CD4-positive, alpha-beta T cell treated with Interleukin-6 for 4 hours (primary cell): ENCODE results near the gene HMCN2.

Experiments
- DNase-seq: peaks from one replicate; pipeline ENCODE4 v3.0.0-alpha.2; 2020; ENCODE audit warnings: mixed read lengths

Gene HMCN2

DNA sequence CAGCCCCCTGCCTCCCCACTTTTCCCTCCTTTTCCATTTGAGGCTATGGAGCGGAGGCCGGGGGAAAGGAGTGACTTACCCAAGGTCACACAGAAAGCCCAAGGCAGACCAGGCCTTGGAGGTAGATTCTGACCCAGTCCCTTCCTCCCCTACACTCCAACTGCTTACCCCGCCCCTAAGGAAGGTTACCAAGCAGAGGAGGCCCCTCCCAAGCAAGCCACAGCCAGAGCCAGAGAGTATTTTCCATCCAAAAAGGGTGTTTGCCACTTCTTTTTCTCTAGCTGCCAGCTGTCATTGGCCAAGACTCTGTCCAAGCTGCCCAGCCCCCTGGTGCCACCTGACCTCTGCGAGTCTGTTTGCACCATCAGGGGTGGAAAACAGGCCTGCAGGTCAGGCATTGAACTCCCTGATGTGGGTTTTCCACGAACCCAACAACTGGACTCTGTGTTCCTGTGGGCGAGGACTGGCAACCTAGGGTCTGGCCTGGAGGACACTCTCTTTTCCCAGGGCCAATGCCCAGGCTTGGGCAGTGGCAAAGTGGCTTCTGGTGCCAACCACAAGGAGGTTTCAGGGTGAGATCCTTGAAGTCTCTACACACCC, 172.9 kb downstream of the HMCN2 start:
- no peak for DNase-seq

DNA sequence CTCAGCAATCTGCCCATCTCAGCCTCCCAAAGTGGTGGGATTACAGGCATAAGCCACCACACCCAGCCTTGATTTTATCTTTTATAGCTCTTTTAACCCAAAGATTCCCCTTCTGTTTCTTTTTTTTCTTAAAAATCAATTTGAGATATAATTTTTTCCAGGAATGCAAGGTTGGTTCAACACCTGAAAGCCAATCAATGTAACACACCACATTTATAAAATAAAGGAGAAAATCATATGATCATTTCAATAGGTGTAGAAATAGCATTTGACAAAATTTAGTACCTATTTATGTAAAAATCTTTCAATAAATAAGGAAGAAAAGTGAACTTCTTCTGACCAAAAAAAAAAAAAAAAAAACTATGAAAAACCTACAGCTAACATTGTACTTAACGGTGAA, 175.5 kb downstream of the HMCN2 start:
- DNase-seq, result no peak

DNA sequence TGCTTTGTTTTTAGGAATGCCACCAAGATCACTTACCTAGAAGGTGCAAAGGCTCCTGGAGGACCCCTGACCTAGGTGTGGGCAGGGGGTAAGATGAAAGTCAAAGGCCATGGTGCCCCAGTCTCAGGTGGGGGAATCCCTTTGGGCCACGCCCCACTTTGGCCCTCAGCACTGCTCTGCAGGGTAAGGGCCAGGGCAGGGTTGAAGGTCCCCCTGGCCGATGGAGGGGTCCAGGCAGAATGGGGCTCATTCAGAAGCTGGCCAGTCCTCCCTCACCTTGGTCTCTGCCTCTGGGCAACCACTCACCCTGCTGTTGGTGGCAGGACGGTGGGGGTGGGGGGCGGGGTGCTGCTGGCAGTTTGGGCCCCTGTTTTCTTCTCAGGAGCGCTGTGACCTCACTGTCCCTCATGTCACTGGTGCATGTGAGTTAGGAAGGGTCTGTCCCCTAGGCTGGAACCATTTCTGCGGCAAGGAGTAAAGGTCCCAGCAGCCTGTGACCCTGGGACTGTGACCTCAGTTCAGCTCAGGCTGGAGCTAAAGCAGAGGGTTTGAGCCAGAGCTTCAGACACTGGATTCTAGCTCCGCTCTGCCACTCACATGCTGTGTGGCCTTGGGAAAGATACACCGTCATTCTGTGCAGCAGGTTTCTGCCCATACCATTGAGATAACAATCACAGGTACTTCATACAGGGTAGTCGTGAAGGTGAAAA, 177.3 kb downstream of the HMCN2 start:
- DNase-seq, result no peak

DNA sequence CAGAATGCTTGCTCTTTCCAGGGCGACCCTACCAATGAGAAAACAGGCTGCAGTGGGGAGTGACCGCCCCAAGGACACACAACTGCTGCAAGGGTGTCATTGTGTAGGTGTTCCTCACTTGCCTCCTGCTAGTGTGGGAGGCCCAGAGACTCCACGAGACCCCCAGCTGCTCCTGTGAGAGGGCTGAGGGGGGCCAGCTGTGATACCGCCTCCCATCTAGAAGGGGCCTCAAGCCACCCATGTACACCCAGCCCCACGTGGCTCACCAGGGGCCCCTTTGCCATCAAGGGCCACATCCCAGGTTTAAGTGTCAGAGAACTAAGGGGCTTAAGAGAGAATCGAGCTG, 177.9 kb downstream of the HMCN2 start:
- no peak for DNase-seq

DNA sequence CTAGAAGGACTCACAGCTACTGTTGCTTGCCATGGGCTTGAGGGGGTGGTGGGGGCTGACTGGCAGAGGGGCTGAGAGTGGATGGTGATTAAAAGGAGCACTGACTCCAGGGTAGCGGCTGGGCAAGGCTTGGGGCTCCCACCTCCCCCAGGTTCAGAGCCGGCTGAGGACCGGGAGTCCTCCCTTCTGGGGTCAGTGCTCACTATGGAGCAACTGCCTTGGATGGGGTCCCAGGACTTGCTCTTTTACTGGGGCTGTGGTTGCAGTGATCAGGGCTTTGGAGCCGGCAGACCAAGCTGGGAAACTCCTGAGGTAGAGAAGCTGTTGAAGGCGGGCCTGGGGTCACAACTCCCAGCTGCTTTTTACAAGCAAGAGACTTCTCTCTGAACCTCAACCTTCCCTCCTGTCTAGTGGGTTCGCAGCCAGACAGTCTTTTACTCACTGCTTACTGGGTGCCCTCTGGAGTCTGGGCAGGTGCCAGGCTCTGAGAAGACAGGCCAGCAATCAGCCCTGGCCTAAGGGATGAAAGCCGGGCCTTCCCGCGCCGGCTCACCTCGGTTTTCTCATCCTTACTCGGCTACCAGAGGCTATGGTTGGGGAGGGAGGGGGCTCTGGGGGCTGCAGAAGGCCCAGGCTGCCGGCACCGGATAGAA, 178.4 kb downstream of the HMCN2 start:
- no peak for DNase-seq

DNA sequence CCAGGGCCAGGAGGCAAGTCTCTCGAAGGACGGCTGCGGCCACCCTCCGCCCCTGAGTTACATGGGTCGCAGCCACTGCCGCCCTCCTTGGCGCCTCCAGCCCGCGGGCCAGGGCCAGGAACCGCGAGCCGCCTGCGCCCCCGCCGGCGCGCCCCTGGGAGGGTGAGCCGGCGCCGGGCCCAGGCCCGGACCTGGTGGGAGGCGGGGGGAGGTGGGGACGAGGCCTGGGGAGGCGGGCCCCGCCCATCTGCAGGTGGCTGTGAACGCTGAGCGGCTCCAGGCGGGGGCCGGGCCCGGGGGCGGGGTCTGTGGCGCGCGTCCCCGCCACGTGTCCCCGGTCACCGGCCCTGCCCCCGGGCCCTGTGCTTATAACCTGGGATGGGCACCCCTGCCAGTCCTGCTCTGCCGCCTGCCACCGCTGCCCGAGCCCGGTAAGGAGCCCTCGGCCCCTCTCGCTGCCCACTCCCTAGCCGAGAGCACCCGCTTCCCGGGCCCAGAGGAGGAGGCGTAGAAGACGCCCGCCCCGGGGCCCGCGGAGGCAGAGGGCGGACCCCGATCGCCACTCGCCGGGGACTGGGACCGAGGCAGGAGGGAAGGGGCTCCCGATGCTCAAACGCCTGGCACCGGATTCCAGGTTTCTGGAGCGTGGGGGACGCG, 179.1 kb downstream of the HMCN2 start, which contains the start of gene ASS1:
TSS of gene ASS1 (plus strand) at position 397 of the 657 bp plus-strand sequence. CDS start 7,268 bp downstream, outside the sequence.
- peak; percentile 61 for DNase-seq

DNA sequence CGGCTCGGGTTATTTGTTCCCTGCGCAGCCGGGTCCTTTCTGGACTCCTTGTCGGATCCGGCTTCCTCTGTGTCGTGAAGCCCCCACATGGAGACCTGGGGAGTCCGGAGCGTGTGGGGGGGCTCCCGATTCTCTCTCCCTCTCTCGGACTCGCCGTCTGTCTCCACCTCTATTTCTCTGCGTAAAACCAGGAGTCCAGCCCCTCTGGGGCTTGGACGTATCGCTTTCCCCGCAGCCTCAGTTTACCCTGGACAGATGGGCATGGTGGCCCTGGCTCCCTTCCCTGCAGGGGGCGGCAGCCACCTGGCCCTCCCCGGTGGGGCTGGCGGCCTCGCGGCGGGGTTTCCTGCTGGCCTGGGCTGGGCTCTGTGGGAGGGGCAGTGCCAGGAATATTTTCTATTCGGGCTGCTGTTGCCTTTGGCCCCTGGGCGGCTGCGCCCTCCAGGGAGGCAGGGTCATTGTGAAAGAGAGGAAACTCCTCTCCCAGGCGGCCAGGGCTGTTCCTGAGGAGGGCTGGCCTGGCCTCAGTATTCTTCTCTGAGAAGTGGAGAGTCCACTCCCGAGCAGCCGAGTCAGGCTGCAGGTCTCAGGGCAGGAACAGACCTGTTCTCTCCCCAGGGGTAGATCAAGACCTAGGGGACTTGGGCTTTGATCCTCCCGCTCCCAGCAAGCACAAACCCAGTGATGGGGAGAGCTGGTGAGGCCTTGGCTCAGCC, 179.9 kb downstream of the HMCN2 start:
- no peak for DNase-seq

DNA sequence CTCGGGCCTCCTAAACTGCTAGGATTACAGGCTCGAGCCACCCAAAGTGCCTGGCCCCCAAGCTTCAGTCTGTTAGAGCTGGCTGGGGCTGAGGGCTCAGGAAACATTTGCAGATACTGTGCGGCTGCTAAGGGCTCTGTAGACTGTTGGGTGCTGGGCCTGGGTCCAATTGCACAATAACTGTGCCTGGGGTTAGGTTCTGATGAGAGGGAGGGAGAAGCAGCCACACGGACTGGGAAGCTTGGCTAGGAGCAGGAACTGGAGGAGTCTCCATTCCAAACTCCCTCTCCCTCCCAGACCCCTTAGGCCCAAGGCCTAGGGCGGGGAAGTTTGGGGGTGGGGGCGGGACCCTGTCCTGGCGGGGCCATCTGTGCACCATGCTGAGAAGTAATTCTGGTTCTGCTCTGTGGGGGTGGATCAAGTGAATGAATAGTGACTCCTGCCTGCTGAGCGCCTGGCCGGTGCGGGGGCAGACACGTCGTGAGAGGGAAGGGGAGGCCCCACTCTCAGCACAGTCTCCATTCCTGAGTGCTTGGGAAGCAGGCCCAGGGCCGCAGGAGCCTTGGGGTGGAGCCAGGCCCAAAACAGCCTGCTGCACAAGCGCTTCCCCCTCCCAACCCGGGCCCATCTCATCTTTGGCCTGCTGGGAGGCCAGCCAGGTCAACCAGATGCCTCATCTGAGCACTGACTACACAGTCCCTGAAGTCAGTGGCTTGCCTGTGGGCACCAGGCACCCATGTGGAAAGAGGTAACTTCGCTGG, 180.7 kb downstream of the HMCN2 start:
- no peak for DNase-seq

DNA sequence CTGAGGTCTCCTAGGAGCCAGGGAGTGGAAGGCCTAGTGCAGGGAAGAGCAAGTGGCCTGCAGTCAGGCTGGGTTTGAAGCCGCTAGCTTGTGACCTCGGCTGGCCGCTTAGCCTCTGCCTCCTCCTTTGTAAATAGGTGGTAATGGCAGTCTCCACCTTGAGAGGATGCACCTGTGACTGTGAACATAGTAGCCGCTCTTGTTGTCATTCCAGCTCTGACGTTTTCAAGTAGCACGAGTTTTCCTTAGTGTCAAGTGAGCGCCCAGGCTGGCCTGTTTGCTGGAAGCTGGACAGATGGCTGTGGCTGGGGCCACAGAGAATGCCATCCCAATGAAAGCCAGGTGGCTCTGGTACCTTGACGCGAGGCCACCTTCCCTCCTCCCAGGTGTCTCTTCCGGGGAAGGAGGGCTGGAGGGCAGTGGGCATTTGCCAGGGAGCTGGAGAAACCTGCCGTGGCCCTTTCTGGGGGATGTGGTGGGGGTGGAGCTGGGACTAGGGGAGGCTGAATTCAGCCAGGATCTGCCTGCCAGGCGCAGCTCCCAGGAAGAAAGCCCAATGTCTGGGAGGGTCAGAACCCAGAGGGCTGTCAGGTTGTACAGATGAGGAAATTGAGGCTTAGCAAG, 181.7 kb downstream of the HMCN2 start:
- DNase-seq, result no peak

DNA sequence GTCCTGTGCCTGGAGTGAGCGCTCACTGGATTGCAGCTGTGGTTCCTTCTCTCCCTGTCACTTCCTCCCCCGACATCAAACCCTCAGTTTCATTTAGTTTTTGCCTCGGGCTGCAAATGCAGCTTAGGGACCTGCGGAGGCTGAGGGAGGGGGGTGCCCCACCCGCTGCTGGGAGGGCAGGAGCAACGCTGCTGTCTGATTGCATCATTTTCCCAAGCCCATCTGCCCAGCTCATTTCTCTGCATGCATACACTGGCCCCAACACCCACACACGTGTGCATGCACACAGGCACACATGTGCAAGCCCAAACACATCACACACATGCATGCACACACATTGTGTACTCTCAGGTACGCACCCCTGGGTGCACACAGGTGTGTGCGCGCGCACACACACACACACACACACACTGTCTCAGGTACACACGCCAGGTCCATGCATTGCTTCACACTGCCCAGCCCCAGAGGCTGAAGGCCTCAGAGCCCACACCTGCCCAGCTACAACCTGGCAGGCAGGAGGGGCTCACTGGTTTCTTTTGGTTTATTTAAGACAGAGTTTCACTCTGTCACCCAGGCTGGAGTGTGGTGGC, 182.6 kb downstream of the HMCN2 start:
- no peak for DNase-seq

DNA sequence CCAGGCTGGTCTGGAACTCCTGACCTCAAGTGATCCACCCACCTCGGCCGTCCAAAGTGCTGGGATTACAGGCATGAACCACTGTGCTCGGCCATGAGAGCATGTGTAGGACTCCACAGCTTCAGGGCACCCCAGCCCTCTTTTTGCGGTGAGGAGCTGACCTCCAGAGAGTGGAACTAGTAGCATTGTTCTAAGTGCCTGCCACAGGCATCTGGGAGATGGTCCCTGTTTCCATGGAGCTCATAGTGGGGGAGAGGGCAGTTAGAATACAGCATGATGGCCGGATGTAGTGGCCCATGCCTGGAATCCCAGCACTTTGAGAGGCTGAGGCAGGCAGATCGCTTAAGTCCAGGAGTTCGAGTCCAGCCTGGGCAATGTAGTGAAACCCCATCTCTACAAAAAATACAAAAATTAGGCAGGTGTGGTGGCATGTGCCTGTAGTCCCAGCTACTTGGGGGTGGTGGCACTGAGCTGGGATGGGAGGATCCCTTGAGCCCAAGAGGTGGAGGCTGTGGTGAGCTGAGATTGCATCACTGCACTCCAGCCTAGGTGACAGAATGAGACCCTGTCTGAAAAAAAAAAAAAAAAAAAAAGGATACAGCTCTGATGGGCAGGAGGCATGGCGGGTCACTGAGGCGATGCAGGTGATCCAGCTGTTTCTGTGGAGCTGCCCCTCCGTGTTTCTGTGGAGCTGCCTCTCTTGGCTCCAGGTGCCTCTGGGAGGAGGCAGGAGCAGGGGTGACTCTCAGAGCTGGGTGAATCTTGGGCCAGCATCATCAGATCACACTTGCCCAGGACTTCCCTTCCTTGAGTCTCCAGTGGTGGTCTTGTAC, 183.4 kb downstream of the HMCN2 start:
- no peak for DNase-seq

DNA sequence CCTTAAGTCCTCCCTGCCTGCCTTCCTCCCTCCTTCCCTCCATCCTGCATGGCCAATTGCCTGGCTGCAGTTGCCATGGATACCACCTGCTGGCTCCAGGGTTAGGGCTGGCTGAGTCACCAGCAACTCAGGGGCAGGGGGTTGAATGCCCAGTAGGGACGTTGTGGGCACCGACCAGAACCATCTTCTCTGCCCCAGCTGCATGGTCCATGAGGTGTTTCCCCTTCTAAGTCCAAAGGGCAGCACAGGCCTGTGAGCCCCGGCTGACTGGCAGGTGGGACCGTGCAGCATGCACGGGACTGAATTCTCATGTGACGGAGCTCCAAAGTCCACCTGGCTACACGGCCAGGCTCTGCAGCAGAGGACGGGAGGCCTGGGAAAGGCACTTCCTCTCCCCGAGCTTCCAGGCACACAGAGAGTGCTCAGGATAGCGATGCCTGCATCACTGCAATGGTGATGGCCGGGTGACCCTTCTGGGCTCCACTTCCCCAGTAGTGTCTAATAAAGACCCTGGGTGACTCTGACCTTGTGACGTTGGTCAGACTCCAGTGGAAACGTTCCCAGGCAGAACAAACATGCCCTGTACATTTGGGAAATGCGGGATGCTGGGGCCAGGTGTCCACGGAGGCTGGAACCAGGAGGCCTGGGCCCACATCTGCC, 184.9 kb downstream of the HMCN2 start:
- DNase-seq, result no peak

DNA sequence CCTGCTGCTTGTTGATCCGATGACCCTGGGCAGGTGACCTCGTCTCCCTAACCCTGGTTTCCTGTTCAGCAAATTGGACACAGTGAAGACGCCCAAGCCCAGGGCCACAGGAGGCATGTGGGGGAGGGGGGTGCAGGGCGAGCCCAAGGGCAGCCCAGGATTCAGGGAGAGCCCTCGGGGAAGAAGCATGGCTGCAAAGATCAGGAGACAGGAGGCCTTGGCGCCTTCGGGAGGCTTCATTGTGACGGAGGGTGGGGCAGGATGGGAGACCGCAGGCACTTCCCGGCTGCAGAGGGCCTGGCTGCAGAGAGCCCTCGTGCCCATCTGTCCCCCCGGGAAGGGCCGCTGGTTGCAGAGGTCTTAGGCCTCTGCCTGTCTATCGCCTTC, 185.4 kb downstream of the HMCN2 start:
- no peak for DNase-seq

DNA sequence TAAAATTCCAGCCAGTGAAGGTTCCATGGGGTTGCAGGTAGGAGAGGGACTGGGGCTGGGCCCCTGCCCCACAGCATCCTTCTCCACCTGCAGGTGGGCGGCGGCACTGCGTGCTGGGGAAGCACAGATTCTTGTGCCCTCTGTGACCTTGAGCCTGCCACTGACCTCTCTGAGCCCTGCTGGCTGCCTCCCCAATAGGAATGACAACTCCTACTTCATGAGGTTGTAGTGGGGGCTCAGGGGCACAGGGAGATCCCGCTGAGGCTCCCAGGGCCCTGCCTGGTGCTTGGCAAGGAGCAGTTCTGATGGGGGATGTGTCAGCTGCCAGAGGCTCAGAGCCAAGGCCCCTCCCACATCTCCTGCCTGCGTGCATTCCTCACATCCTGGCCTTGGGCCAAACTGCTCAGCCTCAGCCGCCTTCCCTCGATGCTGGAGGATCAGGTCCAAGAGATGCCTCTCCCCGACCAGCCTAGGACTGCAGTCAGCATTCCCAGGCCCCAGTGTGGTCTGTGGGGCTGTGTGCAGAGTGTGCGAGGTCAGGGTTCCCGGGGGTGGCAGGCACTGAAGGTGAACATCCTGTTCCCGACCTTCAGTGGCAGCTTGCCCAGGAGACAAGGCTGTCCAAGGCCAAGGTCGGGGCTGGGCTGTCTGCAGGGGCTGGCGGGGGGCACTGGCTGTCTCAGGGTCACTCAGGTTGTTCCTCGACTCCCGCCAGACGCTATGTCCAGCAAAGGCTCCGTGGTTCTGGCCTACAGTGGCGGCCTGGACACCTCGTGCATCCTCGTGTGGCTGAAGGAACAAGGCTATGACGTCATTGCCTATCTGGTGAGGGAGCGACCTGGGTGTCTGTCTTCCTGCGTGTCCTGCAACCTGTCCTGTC, 186.2 kb downstream of the HMCN2 start:
- DNase-seq, result no peak

DNA sequence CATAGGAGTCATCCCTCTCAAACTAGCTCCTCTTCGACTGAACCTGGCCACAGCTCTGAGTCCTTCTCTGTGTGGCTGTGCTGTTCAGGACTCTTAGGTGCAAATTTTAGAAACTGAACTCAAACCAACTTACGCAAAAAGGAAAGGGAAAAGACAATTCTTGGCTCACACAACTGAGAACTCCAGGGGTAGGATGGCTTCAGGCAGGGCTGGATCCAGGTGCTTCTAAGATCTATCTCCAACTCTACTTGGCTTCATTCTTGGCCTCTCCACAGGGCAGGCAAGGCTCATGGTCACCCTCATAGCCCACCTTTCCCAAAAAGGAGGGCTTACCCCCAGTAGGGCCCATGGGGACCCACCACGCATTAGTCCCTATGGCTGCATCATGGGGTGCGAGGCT, 187.3 kb downstream of the HMCN2 start:
- DNase-seq, result no peak

DNA sequence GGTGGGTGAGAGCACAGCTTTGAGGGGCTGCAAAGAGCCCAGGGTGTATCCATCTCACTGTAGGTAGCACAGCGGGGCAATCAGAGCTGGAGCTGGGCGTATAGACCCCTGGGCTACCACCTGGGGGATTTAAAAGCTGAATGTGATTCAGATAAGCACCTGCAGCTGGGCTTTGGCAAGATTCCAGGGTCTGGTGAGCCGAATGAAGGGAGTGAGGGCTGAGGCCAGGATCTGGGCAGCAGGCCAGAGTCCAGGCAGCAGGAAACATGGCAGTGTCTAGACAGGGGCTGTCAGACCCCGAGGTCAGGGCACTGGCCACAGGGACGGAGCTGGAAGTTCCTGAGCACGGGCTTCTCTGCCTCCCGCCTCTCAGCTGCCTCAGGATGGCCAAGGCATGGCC, 187.9 kb downstream of the HMCN2 start:
- no peak for DNase-seq

DNA sequence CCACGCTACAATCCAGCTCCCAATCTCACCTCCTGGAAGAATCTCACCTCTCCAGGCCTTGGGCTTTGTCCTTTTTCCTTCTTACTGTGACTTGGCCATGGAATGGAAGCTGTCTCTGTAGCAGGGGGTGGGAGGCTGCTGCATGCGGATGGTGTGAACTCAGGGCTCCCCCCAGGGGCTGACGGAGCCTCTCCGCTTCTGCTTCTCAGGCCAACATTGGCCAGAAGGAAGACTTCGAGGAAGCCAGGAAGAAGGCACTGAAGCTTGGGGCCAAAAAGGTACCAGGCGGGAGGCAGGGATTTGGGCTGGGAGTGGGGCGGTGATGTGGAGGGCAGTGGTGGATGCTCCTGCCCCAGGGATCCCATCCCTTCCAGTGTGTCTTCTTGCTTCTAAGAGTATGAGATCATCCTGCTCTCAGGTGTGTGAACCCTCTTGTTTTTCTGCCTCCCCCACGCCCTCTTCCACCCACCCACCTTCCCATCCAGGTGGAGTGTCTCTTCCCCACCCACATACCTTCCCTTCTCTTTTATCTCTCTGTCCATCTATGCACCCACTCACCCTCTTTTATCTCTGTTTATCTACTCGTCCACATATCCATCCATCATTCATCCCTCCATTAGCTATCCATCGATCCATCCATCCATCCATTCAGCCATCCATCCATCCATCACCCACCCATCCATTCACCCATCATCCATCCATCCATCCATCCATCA, 188.7 kb downstream of the HMCN2 start:
- DNase-seq, result no peak

DNA sequence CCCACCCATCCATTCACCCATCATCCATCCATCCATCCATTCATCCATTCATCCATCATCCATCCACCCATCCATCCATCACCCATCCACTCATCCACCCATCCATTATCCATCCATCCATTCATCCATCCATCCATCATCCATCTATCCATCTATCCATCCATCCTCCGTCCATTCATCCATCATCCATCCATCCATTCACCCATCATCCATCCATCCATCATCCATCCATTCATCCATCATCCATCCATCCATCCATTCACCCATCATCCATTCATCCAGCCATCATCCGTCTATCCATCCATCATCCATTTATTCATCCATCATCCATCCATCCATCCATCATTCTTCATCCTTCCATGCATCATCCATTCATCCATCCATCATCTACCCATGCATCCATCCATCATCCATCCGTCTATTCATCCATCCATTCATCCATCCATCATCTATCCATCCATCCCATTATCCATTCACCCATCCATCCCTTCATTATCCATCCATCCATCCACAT, 189.3 kb downstream of the HMCN2 start:
- no peak for DNase-seq
